ENCODE results near the gene YWHAQ. TPM values are rescaled to one million over a fixed set of nuclear protein-coding genes. Genes with fewer than 3 reads are reported as not detected.
"Not testable (repeated sequence)": the region's sequence is repeated elsewhere in the genome, so short reads cannot be mapped to it uniquely, and the experiment has no call there.

Gene YWHAQ
- total RNA-seq, 4 donors from 2014 or later: 76.9 to 155 (median 114) TPM

DNA sequence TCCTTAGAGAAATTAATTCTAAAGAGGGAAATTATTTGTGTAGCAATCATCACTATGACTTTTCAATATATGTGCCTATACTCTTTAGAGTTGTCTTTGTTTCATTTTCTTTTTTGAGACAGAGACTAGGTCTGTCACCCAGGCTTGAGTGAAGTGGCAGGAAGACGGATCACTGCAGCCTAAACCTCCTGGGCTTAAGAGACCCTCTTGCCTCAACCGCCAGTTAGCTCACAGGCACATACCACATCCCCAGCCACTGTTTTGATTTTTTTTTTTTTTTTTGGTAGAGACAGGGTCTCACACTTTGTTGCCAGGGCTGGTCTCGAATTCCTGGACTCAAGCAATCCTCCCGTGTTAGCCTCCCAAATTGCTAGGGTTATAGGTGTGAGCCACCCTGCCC, 12.4 kb downstream of the YWHAQ start:
- DNase-seq: no peak
- TF ChIP-seq, protein P1, sequence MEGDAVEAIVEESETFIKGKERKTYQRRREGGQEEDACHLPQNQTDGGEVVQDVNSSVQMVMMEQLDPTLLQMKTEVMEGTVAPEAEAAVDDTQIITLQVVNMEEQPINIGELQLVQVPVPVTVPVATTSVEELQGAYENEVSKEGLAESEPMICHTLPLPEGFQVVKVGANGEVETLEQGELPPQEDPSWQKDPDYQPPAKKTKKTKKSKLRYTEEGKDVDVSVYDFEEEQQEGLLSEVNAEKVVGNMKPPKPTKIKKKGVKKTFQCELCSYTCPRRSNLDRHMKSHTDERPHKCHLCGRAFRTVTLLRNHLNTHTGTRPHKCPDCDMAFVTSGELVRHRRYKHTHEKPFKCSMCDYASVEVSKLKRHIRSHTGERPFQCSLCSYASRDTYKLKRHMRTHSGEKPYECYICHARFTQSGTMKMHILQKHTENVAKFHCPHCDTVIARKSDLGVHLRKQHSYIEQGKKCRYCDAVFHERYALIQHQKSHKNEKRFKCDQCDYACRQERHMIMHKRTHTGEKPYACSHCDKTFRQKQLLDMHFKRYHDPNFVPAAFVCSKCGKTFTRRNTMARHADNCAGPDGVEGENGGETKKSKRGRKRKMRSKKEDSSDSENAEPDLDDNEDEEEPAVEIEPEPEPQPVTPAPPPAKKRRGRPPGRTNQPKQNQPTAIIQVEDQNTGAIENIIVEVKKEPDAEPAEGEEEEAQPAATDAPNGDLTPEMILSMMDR (IDR thresholded peaks at IDR 0.05): no peak
- TF ChIP-seq POLR2A (IDR thresholded peaks at IDR 0.05): no peak
- Histone ChIP-seq H3K4me1 (peaks cover 0 to 21% (median 0%) of the 10 kb centered on the region in 4 donors), H3K27ac (no peak overlapping the region), H3K36me3 (peaks cover 0 to 10% (median 0%) of the 10 kb centered on the region in 3 donors), H3K4me3 (no peak overlapping the region), H3K27me3 (no peaks in the 10 kb centered on the region), H3K9me3 (no peaks in the 10 kb centered on the region)

DNA sequence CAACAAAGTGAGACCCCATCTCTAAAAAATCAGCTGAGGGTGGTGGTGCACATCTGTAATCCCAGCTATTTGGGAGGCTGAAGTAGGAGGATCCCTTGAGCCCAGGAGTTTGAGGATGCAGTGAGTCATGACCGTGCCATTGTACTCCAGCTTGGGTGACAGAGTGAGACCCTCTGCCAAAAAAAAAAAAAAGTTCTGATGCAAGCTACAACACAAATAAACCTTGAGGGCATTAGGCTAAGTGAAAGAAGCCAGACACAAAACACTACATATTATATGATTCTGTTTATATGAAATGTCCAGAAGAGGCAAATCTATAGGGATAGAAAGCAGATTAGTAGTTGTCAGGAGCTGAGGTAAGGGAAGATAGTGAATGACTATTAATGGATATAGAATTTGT, 13.0 kb downstream of the YWHAQ start:
- Histone ChIP-seq H3K9me3 (no peaks in the 10 kb centered on the region), H3K4me3 (no peak overlapping the region), H3K27ac (no peak overlapping the region), H3K27me3 (no peaks in the 10 kb centered on the region), H3K4me1 (peaks cover 0 to 21% (median 0%) of the 10 kb centered on the region in 4 donors), H3K36me3 (peaks cover 0 to 10% (median 0%) of the 10 kb centered on the region in 3 donors)
- TF ChIP-seq, protein P1 (IDR thresholded peaks at IDR 0.05): no peak
- TF ChIP-seq POLR2A (IDR thresholded peaks at IDR 0.05): no peak
- no peak for DNase-seq

- TF ChIP-seq, protein P1 (IDR thresholded peaks at IDR 0.05): no peak
- no peaks in the 10 kb centered on the region for H3K27me3 ChIP-seq
- peaks cover 0 to 10% (median 0%) of the 10 kb centered on the region in 3 donors for H3K36me3 ChIP-seq
- no peak overlapping the region for H3K27ac ChIP-seq
- H3K4me3 ChIP-seq: no peak overlapping the region
- DNase-seq: no peak
- H3K4me1 ChIP-seq: peaks cover 0 to 21% (median 0%) of the 10 kb centered on the region in 4 donors
- H3K9me3 ChIP-seq: no peaks in the 10 kb centered on the region
Observed at GRCh38 chr2:9617296-9617695, 13.5 kb downstream of the YWHAQ start.

GRCh38 chr2:9614562-9614961, 16.2 kb downstream of the YWHAQ start:
- TF ChIP-seq POLR2A (IDR thresholded peaks at IDR 0.05): no peak
- TF ChIP-seq, protein P1 (IDR thresholded peaks at IDR 0.05): no peak
- Histone ChIP-seq H3K4me3 (no peak overlapping the region), H3K9me3 (no peaks in the 10 kb centered on the region), H3K27ac (no peak overlapping the region), H3K27me3 (no peaks in the 10 kb centered on the region), H3K36me3 (peaks cover 0 to 10% (median 0%) of the 10 kb centered on the region in 3 donors), H3K4me1 (peaks cover 0 to 21% (median 0%) of the 10 kb centered on the region in 4 donors)
- DNase-seq: no peak

DNA sequence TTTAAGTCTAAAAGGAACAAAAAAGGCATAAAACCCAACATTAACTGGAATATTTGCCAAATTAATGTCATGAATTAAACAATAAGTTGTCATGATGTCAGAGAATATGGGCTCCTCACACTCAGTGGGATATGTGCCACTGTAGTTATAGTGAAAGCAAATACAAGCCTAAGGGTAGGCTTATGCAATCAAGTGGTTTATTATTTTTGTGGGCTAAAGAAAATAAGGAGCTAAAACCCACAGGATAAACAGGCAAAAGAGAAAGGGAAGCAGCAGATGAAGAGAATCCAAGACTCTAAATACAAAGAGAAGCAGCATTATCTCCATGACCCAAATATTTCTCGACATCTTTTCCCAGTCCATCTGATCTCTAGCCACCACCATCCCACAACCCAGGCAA, 17.5 kb downstream of the YWHAQ start:
- Histone ChIP-seq H3K9me3 (no peaks in the 10 kb centered on the region), H3K27me3 (no peaks in the 10 kb centered on the region), H3K4me3 (no peak overlapping the region), H3K36me3 (peaks cover 0 to 10% (median 0%) of the 10 kb centered on the region in 3 donors), H3K27ac (no peak overlapping the region), H3K4me1 (peaks cover 0 to 30% (median 0%) of the 10 kb centered on the region in 4 donors)
- DNase-seq: no peak
- no peak for TF ChIP-seq POLR2A (IDR thresholded peaks at IDR 0.05)
- TF ChIP-seq, protein P1 (IDR thresholded peaks at IDR 0.05): no peak

- H3K4me1 ChIP-seq: peaks cover 0 to 33% (median 0%) of the 10 kb centered on the region in 4 donors
- not testable (repeated sequence) for H3K9me3 ChIP-seq, H3K4me3 ChIP-seq, DNase-seq, H3K27ac ChIP-seq, H3K36me3 ChIP-seq, H3K27me3 ChIP-seq
Observed at GRCh38 chr2:9611549-9611912, 19.3 kb downstream of the YWHAQ start.

All from Peyer's patch (tissue), 4 donors.